ENCODE results near the gene EXOC5.
"Not testable (repeated sequence)": the region's sequence is repeated elsewhere in the genome, so short reads cannot be mapped to it uniquely, and the experiment has no call there.

- TF ChIP-seq EZH2 (IDR thresholded peaks at IDR 0.05; ENCODE audit: insufficient read depth, poor library complexity, severe bottlenecking); EZH2phosphoT487 (IDR thresholded peaks at IDR 0.05; ENCODE audit: insufficient read depth, low read depth): not testable (repeated sequence)
These were observed 10.5 kb downstream of the EXOC5 start for GRCh38 chr14:57258221-57258620.
